ENCODE results near the gene VCL. TPM values are rescaled to one million over a fixed set of nuclear protein-coding genes. Genes with fewer than 3 reads are reported as not detected.

VCL gene
- total RNA-seq, 2 donors from 2014 or later = 24.4 to 31.6 TPM

GRCh38 chr10:74048433-74048832, 50.5 kb downstream of the VCL start:
- ATAC-seq (no peak), DNase-seq (no peak)
- Histone ChIP-seq H3K27ac (no peak overlapping the region), H3K36me3 (replicated peaks in 1 of 2; ENCODE audit: insufficient read depth in 1 of 2, low read depth in 2 of 2) (peaks cover 0 to 2% of the 10 kb centered on the region in 2 donors), H3K4me3 (no peak overlapping the region), H3K9me3 (no peaks in the 10 kb centered on the region), H3K27me3 (no peaks in the 10 kb centered on the region), H3K4me1 (peaks cover 17% of the 10 kb centered on the region)
- 67 to 74% methylated on average over 2 of the region's 2 CpGs for WGBS, 2 donors
- no peak for TF ChIP-seq POLR2A (IDR thresholded peaks at IDR 0.05)
- TF ChIP-seq CTCF (IDR thresholded peaks at IDR 0.05) = no peak
- intact Hi-C loops (cut with DNase I) = no loop called here

GRCh38 chr10:74049955-74050354, 52.0 kb downstream of the VCL start:
- ATAC-seq (no peak), DNase-seq (no peak)
- Histone ChIP-seq H3K27me3 (no peaks in the 10 kb centered on the region), H3K4me3 (no peak overlapping the region), H3K27ac (no peak overlapping the region), H3K9me3 (no peaks in the 10 kb centered on the region), H3K4me1 (peaks cover 17% of the 10 kb centered on the region), H3K36me3 (replicated peaks in 1 of 2; ENCODE audit: insufficient read depth in 1 of 2, low read depth in 2 of 2) (no peaks in the 10 kb centered on the region)
- 27 to 70% methylated on average over 1 of the region's 1 CpG for WGBS, 2 donors
- TF ChIP-seq CTCF (IDR thresholded peaks at IDR 0.05) (no peak), POLR2A (IDR thresholded peaks at IDR 0.05) (no peak)
- intact Hi-C loops (cut with DNase I) = no loop called here

- intact Hi-C loops (cut with DNase I) = no loop called here
- H3K27me3 ChIP-seq = no peaks in the 10 kb centered on the region
- TF ChIP-seq POLR2A (IDR thresholded peaks at IDR 0.05) (no peak), CTCF (IDR thresholded peaks at IDR 0.05) (no peak)
- WGBS, 2 donors = 82 to 100% methylated on average over 1 of the region's 1 CpG
- no peak for DNase-seq
- H3K27ac ChIP-seq = no peak overlapping the region
- no peaks in the 10 kb centered on the region for H3K36me3 ChIP-seq (replicated peaks in 1 of 2; ENCODE audit: insufficient read depth in 1 of 2, low read depth in 2 of 2)
- H3K4me3 ChIP-seq = no peak overlapping the region
- no peak for ATAC-seq
- H3K9me3 ChIP-seq = no peaks in the 10 kb centered on the region
- peaks cover 21% of the 10 kb centered on the region for H3K4me1 ChIP-seq
Measured at GRCh38 chr10:74050653-74051052, 52.7 kb downstream of the VCL start.

- no peak overlapping the region for H3K4me3 ChIP-seq
- peaks cover 33% of the 10 kb centered on the region for H3K4me1 ChIP-seq
- DNase-seq (peak in 2 of 4 donors; percentile 8 to 20), ATAC-seq (no peak)
- 82 to 86% methylated on average over 5 of the region's 5 CpGs for WGBS, 2 donors
- intact Hi-C loops (cut with DNase I) = no loop called here
- H3K9me3 ChIP-seq = no peaks in the 10 kb centered on the region
- H3K36me3 ChIP-seq (replicated peaks in 1 of 2; ENCODE audit: insufficient read depth in 1 of 2, low read depth in 2 of 2) = no peaks in the 10 kb centered on the region
- no peaks in the 10 kb centered on the region for H3K27me3 ChIP-seq
- TF ChIP-seq POLR2A (IDR thresholded peaks at IDR 0.05) (no peak), CTCF (IDR thresholded peaks at IDR 0.05) (no peak)
- H3K27ac ChIP-seq = no peak overlapping the region
Measured at GRCh38 chr10:74051736-74052342, 53.9 kb downstream of the VCL start.

GRCh38 chr10:74052994-74053393, 55.1 kb downstream of the VCL start:
- ATAC-seq (no peak), DNase-seq (no peak)
- H3K27ac ChIP-seq = no peak overlapping the region
- H3K9me3 ChIP-seq = no peaks in the 10 kb centered on the region
- peaks cover 38% of the 10 kb centered on the region for H3K4me1 ChIP-seq
- H3K36me3 ChIP-seq (replicated peaks in 1 of 2; ENCODE audit: insufficient read depth in 1 of 2, low read depth in 2 of 2) = no peaks in the 10 kb centered on the region
- H3K27me3 ChIP-seq = no peaks in the 10 kb centered on the region
- H3K4me3 ChIP-seq = no peak overlapping the region
- 47 to 59% methylated on average over 1 of the region's 1 CpG for WGBS, 2 donors
- intact Hi-C loops (cut with DNase I) = no loop called here
- no peak for TF ChIP-seq POLR2A (IDR thresholded peaks at IDR 0.05)
- no peak for TF ChIP-seq CTCF (IDR thresholded peaks at IDR 0.05)
